Hepatocyte (in vitro differentiated cells): Measurements from ENCODE around the gene SUDS3. TPM values are rescaled to one million over a fixed set of nuclear protein-coding genes. Genes with fewer than 3 reads are reported as not detected.

ENCODE experiments used
- DNase-seq: peaks from one replicate; pipeline ENCODE4 v3.0.0-alpha.2; 2016; ENCODE audit warnings: low spot score
- H2AFZ ChIP-seq: fragments of 200-600 bp; sonication (generic); 2 replicates; pipeline ENCODE4 v1.6.0; 2016; ENCODE audit warnings: antibody characterized with exemption, mild to moderate bottlenecking
- H3K27ac ChIP-seq: fragments of 200-600 bp; sonication (generic); 2 replicates; pipeline ENCODE4 v1.5.1; 2016; ENCODE audit warnings: mild to moderate bottlenecking
- H3K27me3 ChIP-seq: fragments of 200-600 bp; sonication (generic); 2 replicates; pipeline ENCODE4 v1.6.1; 2016
- H3K36me3 ChIP-seq: fragments of 200-600 bp; sonication (generic); replicated peaks from 2 replicates; pipeline ENCODE4 v1.5.1; 2016; ENCODE audit warnings: low read depth; ENCODE audit not compliant: insufficient read depth
- H3K4me1 ChIP-seq: fragments of 200-600 bp; sonication (generic); 2 replicates; pipeline ENCODE4 v1.5.1; 2016; ENCODE audit warnings: mild to moderate bottlenecking, moderate library complexity; ENCODE audit not compliant: insufficient read depth
- H3K4me2 ChIP-seq: fragments of 200-600 bp; sonication (generic); 2 replicates; pipeline ENCODE4 v1.6.0; 2016
- H3K4me3 ChIP-seq: fragments of 200-600 bp; sonication (generic); 2 replicates; pipeline ENCODE4 v1.5.1; 2016; ENCODE audit warnings: mild to moderate bottlenecking
- H3K79me2 ChIP-seq: fragments of 200-600 bp; sonication (generic); 2 replicates; pipeline ENCODE4 v1.6.0; 2017; ENCODE audit warnings: mild to moderate bottlenecking
- H3K9me2 ChIP-seq: fragments of 200-600 bp; sonication (generic); replicated peaks from 2 replicates; pipeline ENCODE4 v1.6.0; 2017; ENCODE audit warnings: mild to moderate bottlenecking; ENCODE audit not compliant: insufficient read depth
- H3K9me3 ChIP-seq: fragments of 200-600 bp; sonication (generic); 2 replicates; pipeline ENCODE4 v1.5.1; 2016; ENCODE audit warnings: low read depth, mild to moderate bottlenecking
- H4K20me1 ChIP-seq: fragments of 200-600 bp; sonication (generic); 2 replicates; pipeline ENCODE4 v1.6.0; 2016; ENCODE audit warnings: mild to moderate bottlenecking; ENCODE audit not compliant: insufficient read depth, poor library complexity, severe bottlenecking
- EZH2 ChIP-seq: fragments of 200-600 bp; sonication (generic); IDR thresholded peaks from 2 replicates; pipeline ENCODE4 v1.6.1; 2016; ENCODE audit warnings: antibody characterized with exemption, mild to moderate bottlenecking, borderline replicate concordance
- EZH2phosphoT487 ChIP-seq: fragments of 200-600 bp; sonication (generic); IDR thresholded peaks from one replicate; pipeline ENCODE4 v1.6.1; 2018; ENCODE audit warnings: antibody characterized with exemption, mild to moderate bottlenecking, low read depth, moderate library complexity; ENCODE audit not compliant: unreplicated experiment, severe bottlenecking
- WGBS: methylation state at CpG from one replicate; pipeline ENCODE4 v1.1.6; 2016; ENCODE audit warnings: low lambda C conversion rate; ENCODE audit errors: missing lambda C conversion rate; 5-methylcytosine and 5-hydroxymethylcytosine counted together
- polyA plus RNA-seq: library from polyadenylated mRNA; unstranded; fragments of >200 nt; fragmentation: Nextera tagmentation; extraction: Ambion mirVana; gene quantifications from 2 replicates; pipeline ENCODE4 v1.2.1, GENCODE V29; 2016
- total RNA-seq: library from RNA; depleted of rRNA; stranded (reverse); fragments of >200 nt; gene quantifications from 2 replicates; pipeline ENCODE4 v1.2.3, GENCODE V29; 2014
- TF ChIP-seq, protein P1 (sequence below): fragments of 200-600 bp; sonication (generic); IDR thresholded peaks from 2 replicates; pipeline ENCODE4 v1.5.1; 2016; ENCODE audit warnings: antibody characterized with exemption, mild to moderate bottlenecking; ENCODE audit not compliant: poor library complexity

Gene SUDS3
- total and polyA plus RNA-seq, 2 experiments from 2014 or later, result 21.1 to 40.0 TPM

DNA sequence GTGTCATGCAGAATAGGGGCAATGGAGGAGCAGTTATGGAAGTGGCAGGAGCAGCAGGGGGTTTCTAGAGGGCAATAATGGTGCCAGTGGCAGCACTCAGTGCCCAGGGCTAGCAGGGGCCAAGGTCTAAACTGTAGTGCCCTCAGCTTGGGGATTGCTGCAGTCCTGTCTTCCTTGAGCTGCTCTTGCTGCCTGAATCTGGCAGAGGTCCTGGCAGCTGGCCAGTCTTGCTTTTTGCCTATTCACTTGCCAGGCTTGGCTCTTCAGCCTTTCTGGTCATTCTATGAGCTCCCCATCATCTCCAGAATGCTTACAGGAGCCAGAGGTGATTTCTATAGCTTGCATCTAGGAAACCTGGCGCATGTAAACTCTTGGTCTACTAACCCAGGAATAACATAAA is 72.0 kb downstream of the SUDS3 start:
- TF ChIP-seq EZH2phosphoT487 (no peak), EZH2 (no peak)
- TF ChIP-seq, protein P1, sequence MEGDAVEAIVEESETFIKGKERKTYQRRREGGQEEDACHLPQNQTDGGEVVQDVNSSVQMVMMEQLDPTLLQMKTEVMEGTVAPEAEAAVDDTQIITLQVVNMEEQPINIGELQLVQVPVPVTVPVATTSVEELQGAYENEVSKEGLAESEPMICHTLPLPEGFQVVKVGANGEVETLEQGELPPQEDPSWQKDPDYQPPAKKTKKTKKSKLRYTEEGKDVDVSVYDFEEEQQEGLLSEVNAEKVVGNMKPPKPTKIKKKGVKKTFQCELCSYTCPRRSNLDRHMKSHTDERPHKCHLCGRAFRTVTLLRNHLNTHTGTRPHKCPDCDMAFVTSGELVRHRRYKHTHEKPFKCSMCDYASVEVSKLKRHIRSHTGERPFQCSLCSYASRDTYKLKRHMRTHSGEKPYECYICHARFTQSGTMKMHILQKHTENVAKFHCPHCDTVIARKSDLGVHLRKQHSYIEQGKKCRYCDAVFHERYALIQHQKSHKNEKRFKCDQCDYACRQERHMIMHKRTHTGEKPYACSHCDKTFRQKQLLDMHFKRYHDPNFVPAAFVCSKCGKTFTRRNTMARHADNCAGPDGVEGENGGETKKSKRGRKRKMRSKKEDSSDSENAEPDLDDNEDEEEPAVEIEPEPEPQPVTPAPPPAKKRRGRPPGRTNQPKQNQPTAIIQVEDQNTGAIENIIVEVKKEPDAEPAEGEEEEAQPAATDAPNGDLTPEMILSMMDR, result no peak
- H3K27me3 ChIP-seq, result no peaks in the 10 kb centered on the region
- no peaks in the 10 kb centered on the region for H4K20me1 ChIP-seq
- no peaks in the 10 kb centered on the region for H3K79me2 ChIP-seq
- H3K9me2 ChIP-seq, result no peaks in the 10 kb centered on the region
- H3K4me1 ChIP-seq, result no peaks in the 10 kb centered on the region
- no peak overlapping the region for H3K4me3 ChIP-seq
- H2AFZ ChIP-seq, result no peak overlapping the region
- DNase-seq, result no peak
- H3K4me2 ChIP-seq, result no peak overlapping the region
- 90% methylated on average over 1 of the region's 1 CpG for WGBS
- H3K27ac ChIP-seq, result no peak overlapping the region
- H3K9me3 ChIP-seq, result no peaks in the 10 kb centered on the region
- no peaks in the 10 kb centered on the region for H3K36me3 ChIP-seq

DNA sequence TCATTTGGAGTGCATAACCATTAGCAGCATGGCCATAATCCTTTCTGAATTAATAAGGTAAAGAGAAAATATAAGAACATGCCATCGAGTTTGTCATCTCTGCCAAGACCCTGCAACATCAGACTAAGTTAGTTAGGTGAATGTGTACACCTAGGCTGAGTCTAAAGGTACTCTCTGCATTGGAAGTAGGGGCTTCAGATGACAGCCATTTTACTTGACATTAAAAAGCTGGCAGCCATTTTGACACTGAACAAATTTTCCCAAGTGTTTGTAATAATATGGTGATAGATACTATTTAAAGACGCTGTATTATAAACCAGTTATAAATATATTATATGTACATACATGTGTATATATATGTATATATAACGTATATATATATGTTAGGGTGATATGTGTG is 79.0 kb downstream of the SUDS3 start:
- TF ChIP-seq EZH2, result no peak
- 65% methylated on average over 3 of the region's 3 CpGs for WGBS
- H3K36me3 ChIP-seq, result no peaks in the 10 kb centered on the region
- H3K27me3 ChIP-seq, result no peaks in the 10 kb centered on the region
- no peaks in the 10 kb centered on the region for H4K20me1 ChIP-seq
- no peak overlapping the region for H3K4me2 ChIP-seq
- no peak overlapping the region for H3K27ac ChIP-seq
- no peaks in the 10 kb centered on the region for H3K4me1 ChIP-seq
- no peaks in the 10 kb centered on the region for H3K9me3 ChIP-seq
- no peak overlapping the region for H3K4me3 ChIP-seq
- H2AFZ ChIP-seq, result no peak overlapping the region
- H3K9me2 ChIP-seq, result no peaks in the 10 kb centered on the region
- DNase-seq, result no peak
- H3K79me2 ChIP-seq, result no peaks in the 10 kb centered on the region

DNA sequence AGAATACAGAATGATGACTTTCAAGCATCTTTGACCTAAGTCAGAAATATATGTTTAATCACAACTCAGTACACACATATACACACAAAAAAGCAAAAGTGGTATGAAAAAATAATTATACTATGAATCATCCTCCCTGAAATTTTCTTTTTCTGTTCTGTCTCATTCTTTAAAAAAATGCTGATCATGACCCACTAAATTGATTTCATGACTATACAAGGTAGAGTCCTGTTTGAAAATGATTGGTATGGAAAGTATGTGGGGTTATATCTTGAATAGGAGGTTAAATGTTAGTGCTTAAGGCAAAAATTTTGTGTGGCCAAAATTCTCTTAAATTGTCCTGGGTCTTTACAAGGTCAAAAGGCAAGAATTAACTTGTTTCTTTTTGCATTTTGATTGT is 80.4 kb downstream of the SUDS3 start:
- H3K27ac ChIP-seq, result no peak overlapping the region
- no peaks in the 10 kb centered on the region for H3K9me3 ChIP-seq
- TF ChIP-seq EZH2phosphoT487 (no peak), EZH2 (no peak)
- TF ChIP-seq, protein P1, result no peak
- no peaks in the 10 kb centered on the region for H3K79me2 ChIP-seq
- no peak overlapping the region for H3K4me2 ChIP-seq
- no peak overlapping the region for H3K4me3 ChIP-seq
- no peaks in the 10 kb centered on the region for H4K20me1 ChIP-seq
- H3K9me2 ChIP-seq, result no peaks in the 10 kb centered on the region
- H3K36me3 ChIP-seq, result no peaks in the 10 kb centered on the region
- no peaks in the 10 kb centered on the region for H3K27me3 ChIP-seq
- no peaks in the 10 kb centered on the region for H3K4me1 ChIP-seq
- H2AFZ ChIP-seq, result no peak overlapping the region
- no peak for DNase-seq

DNA sequence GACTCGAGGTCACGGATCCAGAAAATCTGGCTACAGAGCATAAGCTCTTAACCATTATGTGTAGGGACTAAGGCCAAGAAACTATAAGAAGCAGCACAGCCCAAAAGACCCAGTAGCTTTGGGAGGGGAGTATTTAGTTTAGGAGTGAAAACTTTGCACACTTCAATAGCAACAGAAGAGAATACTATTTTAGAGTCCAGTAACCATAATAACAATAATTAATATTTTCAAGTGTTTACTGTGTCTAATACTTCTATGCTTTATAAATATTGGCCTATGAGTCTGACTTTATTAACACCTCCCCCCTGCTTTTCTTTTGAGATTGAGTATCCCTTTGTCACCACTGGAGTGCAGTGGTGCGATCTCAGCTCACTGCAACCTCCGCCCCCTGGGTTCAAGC is 82.8 kb downstream of the SUDS3 start:
- DNase-seq, result no peak
- TF ChIP-seq, protein P1, result no peak
- TF ChIP-seq EZH2phosphoT487, result no peak
- TF ChIP-seq EZH2, result no peak
- H3K9me2 ChIP-seq, result no peaks in the 10 kb centered on the region
- H4K20me1 ChIP-seq, result no peaks in the 10 kb centered on the region
- H3K4me3 ChIP-seq, result no peak overlapping the region
- H3K36me3 ChIP-seq, result no peaks in the 10 kb centered on the region
- H2AFZ ChIP-seq, result no peak overlapping the region
- no peak overlapping the region for H3K4me2 ChIP-seq
- H3K27me3 ChIP-seq, result no peaks in the 10 kb centered on the region
- no peaks in the 10 kb centered on the region for H3K9me3 ChIP-seq
- no peak overlapping the region for H3K27ac ChIP-seq
- no peaks in the 10 kb centered on the region for H3K4me1 ChIP-seq
- 80% methylated on average over 4 of the region's 4 CpGs for WGBS
- H3K79me2 ChIP-seq, result no peaks in the 10 kb centered on the region
